ENCODE data around the gene NOXA1.

Gene NOXA1

DNA sequence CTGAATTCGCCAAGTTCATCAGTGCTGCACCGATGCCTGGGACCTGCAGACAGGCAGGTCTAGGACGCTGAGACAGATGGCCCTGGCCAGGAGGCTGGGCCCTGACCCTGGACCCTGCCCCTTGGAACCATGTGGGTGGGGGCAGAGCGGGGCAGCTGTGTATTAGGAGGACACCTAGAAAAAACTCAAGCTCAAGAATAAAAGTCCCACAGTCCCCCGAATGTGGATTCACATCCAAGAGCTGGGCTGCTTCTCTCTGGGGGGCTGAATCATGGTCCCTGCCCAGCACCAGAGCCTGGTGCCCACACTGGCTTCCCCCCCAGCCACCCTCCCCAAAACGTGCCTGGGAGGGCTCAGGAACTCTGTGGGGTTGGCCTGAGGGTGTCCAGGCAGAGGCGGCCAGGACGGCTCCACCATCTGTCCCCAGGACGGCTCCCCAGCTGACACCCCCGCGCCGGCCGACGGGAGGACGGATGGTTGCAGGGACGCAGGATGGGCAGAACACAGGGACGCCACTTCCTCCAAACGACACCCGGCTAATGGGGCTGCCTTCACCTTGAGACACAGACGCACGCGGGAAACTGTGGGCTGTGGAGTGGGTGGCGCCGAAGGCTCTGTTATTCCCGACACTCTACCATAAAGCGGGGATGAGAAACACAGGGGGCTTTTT is 35.2 kb upstream of the NOXA1 start:
- no peak for DNase-seq (ENCODE audit: low read depth)

DNA sequence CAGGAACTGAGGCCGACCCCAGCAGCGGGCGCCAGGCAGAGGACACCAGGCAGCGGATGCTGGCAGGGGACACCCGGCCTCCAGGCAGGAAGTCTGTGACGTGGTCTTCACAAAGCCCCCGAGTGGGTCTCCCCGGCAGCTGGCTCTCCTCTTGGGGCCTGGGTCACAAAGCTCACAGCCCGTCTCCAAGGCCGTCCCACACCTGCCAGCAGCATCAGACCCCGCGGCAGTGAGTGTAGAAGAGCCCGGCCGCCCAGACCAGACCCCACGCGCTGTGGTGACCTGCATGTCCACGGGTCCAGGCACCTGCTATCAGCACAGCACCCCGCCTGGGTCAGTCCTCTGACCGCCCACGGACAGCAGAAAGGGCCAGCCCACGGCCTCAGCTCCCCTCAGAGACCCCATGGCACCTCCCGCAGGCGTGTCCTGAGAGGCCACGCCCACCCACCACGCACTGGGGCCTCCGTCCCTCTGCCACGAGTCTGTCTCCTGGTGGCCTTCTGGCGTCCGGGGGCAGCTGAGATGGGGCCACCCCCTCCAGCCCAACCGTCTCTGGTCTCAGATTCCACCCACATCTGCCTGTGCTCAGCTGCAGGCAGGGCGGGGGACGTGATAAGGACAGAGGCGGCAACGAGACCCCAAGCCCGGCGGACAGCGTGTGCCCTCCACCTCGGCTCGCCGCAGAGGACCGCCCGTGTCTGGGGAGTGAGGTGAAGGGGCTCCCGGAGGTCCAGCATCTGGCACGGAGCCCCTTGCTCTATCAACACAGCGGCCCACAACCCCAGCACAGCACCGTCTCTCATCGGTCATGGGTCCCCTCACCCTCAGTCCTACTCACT is 34.4 kb upstream of the NOXA1 start:
- no peak for DNase-seq (ENCODE audit: low read depth)

DNA sequence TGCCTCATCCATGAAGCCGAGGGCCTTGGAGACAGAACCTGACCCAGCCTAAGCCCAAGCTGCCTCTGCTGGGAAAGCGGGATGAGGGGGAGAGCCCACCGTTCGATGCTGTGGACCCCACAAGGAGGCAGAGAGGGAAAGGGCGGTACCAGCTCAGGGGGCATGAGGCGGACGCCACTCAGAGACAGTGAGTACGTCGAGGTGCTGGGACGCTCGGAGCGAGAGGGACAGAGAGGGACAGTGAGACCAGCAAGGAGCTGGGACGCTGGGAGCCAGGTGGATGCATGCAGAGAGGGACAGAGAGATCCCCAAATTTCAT is 33.8 kb upstream of the NOXA1 start:
- no peak for DNase-seq (ENCODE audit: low read depth)

DNA sequence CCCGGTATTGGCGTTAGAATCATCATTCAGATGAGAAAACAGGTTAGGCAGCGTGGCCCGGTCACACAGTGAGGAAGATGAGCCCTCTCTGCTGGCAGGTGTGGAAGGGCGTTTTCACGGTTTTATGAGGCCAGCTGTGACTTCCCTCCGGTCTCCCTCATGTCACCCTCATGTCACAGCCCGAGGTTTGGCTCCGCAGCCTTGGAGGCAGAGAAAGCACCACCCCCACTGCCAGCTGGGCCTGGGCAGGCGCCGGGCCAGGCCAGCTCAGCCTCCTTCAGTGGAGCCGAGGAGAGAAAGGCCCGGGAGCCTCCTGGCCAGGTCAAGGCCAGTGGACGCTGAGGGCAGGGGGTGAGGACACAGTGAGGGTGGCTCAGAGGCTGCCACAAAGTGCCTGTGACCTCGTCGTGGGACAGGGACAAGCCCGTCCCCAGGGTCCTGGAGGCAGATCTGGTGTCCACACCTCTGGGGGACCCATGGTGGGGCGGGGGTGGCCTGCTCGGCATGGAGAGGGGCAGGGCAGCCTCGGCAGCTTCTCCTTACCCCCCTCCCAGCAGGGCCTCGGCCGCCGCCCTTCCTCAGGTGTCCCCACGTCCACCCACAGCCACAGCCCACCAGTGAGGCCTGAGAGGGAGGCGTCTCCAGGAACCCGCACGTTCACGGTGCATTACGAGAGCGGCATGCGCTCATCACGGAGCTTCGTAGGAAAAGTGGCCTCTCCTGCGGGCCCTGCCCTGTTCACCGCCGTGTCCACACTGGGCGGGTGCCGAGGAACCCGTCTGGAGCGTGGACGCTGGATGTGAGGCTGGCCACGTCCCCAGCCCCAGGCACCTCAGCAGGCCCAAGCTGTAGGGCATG is 32.4 kb upstream of the NOXA1 start:
- DNase-seq (ENCODE audit: low read depth): no peak

DNA sequence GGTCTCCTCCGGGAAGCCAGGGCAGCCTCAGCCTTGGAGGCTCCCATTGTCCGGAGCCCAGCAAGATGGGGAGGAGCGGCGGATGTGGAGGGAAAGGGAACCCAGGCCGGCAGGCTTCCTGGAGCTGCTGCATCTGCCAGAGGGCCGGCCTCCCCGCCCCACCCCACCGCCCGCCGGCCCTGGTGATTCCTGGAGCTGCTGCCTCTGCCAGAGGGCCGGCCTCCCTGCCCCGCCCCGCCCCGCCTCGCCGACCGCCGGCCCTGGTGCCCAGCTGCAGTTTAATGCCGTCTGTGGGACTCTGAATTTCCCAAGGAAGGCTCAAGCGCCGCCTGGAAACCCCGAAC is 31.8 kb upstream of the NOXA1 start:
- DNase-seq (ENCODE audit: low read depth): no peak

DNA sequence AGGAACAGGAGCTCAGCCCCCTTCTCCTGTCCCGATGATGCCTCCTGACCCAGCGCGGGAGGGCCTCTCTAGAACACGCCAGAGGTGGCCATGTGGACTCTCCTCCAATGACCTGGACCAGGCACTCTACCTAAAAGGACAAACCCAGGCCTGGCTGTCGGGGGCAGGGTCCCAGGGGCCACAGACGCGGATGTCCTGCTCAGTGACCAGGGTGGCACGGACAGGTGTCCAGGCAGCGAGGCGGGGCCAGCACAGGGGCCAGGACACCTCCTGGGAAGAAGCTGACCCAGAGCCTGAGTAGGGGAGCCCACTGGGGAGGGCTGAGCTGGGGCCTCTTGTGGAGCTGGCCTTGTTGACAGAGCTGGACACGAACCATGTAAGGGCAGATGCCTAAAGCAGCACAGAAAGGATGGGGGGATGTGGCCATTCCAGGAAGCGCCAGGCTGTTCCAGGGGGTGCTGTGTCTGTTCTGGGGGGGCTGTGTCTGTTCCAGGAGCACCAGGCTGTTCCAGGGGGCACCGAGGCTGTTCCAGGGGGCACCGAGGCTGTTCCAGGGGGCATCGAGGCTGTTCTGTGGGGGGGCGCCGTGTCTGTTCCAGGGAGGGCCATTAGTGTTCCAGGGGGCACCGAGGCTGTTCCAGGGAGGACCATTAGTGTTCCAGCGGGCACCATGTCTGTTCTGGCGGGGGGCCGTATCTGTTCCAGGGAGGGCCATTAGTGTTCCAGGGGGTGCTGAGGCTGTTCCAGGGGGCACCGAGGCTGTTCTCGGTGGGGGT is 30.8 kb upstream of the NOXA1 start:
- DNase-seq (ENCODE audit: low read depth): no peak

DNA sequence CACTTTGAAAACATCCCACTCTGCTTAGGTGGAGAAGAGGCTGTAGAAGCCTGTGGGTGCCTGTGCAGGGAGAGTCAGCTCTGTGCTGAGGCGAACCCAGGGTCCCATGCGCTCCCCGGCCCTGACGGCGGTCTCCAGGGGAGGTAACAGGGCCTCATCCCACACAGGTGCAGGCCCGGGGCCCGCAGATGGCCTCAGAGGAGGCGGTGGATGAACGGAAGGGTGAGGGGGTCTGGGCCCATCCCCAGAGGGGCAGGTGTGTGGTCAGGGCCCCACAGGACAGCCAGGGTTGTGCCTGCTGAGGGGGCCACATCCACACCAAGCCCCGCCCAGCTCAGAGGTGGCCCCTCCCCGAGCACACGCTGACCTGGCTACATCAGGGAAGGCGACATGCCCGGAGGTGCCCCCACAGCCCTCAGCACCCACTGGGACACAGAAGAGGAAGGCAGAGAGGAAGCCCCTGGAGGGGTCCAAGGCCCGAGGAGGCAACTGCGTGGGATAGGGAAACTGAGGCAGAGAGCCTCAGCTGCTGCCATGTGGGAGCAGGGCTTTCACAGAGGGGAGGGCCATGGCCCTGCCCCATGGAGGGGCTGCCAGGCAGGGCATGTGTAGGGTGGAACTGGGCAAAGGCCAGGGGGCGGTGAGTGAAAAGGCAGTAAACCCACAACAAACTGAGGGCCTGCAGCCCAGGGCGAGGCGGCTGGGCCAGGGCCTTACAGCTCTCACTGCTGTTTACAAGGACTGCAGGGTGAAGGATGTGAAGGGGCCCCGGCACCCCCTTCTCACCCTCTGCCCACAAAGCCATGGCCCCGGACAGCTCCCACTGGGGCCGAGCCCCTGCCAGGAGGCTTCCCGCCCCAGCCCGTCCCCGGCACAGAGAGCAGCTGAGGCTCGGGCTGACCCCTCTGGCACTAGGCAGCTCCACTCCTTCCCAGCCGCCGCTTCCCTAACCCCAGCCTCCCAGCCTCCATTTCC is 29.7 kb upstream of the NOXA1 start:
- no peak for DNase-seq (ENCODE audit: low read depth)

DNA sequence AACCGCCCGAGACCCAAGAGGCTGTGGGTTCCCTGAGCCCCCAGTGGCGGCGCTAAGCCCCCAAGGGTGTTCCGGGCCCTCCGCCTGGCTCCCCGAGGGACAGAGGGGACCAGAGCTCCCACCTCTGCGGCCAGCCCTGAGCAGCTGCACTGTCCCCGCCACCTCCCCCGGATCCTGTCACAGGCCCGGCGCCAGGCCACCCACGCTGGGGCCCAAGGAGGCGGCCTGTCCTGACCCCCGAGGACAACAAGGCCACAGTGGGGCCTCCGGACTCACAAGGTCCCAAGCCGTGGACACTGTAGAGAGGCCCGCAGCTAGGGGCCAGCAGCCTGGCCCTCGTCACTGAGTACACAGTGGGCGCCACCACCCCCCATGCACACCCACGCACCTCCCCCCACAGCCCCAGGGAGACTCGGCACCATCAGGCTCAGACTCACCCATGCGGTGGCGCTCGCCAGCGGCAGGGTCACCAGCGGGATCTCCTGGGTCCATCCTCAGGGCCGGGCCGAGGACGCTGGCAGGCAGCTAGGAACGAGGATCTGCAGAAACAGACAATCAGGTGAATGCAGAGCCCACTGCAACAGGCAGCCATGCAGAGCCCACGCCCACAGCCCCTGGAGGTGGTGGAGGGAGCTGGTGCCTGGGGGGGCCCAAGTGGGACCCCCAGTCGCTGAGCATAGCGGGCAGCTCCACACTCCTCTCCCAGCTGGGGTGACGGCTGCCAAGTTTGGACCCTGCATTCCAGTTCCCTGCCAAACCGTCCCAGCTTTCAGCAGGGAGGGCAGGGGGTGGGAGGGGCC is 28.1 kb upstream of the NOXA1 start:
- no peak for DNase-seq (ENCODE audit: low read depth)

DNA sequence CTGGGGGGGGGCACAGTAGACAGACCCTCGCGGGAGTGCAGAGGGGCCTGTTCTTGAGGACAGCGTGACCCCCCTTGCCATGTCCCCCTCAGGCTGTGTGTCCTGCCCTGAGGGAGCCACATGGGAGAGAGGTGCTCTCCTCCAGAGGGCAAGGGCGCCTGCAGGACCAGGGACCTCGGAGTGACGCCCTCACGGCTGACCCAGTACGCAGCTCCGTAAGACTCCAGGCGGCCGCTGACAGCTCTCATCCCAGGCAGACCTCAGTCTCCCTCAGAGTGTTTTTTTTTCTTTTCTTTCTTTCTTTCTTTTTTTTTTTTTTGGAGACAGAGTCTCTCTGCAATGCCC is 27.6 kb upstream of the NOXA1 start:
- no peak for DNase-seq (ENCODE audit: low read depth)

DNA sequence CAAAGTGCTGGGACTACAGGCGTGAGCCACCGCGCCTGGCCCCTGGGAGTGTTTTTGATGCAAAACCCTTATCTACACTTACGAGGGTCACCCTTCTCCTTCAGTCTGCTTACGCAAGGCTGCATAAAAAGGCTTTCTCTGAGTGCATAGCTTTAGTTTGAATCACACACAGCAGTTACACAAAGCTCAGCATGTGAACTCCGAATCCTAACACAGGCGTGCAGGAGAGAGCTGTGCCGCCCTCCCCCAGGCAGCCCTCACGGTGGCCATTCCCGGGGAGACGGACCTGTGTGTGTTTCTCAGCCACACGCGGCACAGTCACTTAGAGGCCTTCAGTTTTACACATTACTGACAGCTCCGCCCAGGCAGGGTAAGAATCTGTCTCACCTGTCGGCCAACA is 27.0 kb upstream of the NOXA1 start:
- no peak for DNase-seq (ENCODE audit: low read depth)

DNA sequence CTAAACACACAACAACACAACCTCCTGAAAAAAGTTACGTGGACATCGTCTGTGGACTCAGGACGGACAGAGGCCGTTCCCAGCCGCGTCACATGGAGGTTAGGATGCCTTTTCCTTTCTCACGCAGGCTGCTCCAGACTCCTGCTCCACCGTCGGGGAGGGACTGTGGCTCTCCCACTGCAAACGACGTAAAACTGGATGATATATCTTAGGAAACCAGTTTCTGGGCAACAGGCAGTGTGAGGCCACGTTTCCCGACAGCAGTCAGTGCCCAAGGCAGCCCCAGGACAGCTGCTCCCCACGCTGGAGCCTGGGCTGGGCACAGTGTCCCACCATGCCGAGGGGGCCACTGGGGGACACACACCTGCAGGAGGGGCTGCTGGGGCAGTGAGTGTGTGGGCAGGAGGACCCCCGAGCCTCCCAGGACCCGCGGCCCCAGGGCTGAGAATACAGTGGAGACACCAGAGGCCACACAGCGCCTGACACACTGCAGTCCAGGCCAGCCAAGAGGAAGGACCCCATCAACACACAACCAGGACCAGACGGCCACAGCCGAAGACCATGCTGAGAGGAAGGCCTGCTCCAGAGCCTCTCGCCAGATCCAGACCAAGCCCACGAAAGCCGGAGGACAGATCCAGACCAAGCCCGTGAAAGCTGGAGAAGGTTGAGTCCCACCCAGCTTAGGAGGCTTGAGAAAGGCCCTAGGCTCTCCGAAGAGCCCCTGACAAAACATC is 26.4 kb upstream of the NOXA1 start:
- no peak for DNase-seq (ENCODE audit: low read depth)

DNA sequence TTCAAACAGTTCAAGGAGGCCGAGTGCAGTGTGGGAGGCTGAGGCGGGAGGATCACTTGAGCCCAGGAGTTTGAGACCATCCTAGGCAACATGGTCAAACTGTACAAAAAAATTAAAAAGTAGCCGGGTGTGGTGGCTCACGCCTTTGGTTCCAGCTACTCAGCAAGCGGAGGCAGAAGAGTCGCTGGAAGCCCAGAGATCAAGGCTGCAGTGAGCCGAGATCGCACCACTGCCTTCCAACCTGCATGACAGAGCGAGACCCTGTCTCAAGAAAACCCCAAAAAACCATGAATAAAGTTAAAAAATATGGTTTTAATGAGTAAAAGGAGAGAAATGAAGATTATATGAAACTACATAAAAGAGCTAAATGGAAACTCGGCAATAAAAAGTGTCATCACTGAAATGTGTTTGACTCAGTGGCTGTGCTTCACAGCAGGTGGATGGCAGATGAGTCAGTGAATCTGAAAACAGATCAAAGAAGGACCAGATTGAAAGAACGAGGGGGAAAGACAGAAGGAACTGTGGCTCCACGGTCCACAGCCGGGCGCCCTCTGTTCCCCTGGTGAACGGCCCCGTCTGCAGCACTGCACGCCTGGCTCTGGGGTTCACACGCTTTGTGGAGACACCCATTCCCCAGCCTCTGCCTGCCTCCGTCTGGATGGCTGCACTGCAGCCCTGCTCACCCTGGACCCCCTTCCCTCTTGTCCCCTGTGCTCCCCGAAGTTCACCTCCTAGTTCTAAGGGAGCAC is 25.3 kb upstream of the NOXA1 start:
- no peak for DNase-seq (ENCODE audit: low read depth)

DNA sequence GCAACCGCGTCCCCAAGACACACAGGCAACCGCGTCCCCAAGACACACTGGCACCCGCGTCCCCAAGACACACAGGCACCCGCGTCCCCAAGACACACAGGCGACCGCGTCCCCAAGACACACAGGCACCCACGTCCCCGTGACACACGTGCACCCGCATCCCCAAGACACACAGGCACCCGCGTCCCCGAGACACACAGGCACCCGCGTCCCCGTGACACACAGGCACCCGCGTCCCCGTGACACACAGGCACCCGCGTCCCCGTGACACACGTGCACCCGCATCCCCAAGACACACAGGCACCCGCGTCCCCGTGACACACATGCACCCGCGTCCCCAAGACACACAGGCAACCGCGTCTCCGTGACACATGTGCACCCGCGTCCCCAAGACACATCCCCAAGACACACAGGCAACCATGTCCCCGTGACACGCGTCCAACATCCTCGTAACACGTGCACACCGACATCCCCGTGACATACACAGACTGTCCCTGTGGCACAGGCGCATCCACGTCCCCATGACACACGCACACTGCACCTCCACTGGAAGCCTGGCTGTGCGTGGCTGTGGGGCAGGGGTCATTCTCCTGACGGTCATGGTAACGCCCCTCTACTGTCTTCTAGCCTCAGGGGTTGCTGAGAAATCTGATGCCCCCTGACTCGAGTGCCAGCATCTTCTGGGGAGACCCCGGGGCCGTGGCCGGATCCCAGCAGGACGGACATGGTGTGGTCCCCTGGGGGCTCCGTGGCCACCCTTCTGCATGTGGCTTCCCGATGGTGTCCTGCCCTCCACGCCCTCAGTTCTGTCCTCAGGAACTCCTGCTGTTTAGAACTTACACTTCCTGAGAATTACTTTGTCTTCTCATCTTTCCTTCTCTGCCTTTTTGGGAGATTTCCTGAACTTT is 24.4 kb upstream of the NOXA1 start:
- DNase-seq (ENCODE audit: low read depth): no peak

DNA sequence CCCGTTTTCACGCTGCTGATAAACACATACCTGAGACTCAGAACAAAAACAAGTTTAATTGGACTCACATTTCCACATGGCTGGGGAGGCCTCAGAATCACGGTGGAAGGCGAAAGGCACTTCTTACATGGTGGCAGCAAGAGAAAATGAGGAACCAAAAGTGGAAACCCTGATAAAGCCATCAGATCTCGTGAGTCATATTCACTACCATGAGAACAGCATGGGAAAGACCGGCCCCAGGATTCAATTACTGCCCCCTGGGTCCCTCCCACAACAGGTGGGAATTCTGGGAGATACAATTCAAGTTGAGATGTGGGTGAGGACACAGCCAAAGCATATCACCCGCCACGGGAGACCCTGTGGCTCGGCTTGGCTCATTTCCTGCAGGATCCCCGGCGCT is 20.4 kb upstream of the NOXA1 start:
- no peak for DNase-seq (ENCODE audit: low read depth)

DNA sequence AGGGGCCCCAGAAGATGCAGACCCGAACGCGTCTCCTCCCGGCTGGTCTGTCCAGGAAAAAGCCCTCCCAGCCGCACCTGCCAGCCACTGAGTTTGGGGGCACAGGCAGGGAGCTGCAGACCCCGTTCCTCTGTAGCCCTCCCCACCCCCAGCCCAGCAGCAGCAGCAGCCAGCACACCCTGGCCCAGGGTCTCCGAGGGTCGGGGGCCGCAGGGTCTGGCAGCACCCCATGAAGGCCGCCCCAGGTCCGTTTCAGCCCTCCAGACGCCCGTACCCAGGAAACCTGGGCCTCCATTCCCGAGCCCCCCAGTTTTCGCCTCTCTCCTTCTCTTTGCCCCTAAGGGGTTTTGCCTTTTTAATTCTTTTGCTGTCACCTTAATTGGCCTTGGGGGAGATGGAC is 19.9 kb upstream of the NOXA1 start:
- DNase-seq (ENCODE audit: low read depth): no peak

DNA sequence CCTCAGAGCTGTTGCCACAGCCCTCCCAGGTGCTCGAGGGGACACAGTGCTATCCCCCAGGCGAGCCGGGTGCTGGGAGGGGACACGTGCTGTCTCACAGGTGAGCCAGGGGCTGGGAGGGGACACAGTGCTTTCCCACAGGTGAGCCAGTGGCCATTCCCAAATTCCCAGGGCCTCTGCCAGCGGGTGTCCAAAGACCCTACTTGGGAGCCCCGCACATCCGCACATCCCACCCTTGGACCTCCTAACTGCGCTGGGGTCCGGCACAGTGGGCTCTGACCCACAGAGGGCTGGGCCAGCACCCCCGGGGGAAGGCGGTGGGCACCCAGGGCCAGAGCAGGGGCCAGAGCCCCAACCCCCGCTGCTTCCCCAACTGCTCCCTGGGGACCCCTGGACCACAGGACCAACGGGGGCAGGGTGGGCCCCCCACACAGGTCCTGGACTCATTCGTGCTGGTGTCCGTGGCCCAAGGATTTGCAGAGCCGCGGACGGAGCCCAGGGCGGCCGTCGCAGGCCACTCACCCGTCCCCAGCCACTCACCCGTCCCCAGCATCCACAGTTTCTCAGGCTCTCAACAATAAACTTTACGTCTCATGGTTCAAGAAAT is 18.1 kb upstream of the NOXA1 start:
- DNase-seq (ENCODE audit: low read depth): no peak

DNA sequence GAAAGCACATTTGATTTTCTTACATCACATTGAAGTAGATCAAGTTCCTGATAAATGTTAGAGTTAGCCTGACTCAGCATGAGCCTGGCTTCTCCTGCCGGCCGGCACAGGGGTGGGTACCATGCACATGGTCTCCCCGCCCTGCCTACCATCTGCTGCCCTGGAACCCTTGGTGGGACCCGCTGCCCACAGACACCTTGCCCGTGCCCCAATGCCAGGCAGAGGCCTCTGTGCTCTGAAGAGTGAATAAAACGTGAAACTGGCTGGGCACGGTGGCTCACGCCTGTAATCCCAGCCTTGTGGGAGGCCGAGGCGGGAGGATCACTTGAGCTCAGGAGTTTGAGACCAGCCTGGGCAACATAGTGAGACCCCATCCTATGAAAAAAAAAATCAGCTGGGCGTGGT is 17.5 kb upstream of the NOXA1 start:
- no peak for DNase-seq (ENCODE audit: low read depth)
